ENCODE measurements around the gene STT3A.

- no peak for TF ChIP-seq CTCF (IDR thresholded peaks at IDR 0.05 in 4 of 5, conservative IDR thresholded peaks at IDR 0.05 in 1 of 5)
- no peak for TF ChIP-seq POLR2A (IDR thresholded peaks at IDR 0.05)
Observed at GRCh38 chr11:125559888-125560287, 32.8 kb upstream of the STT3A start.

Measured in gastrocnemius medialis (tissue), 4 donors.